Transverse colon (tissue), 4 donors: ENCODE data around the gene ZDHHC14. TPM values are rescaled to one million over a fixed set of nuclear protein-coding genes. Genes with fewer than 3 reads are reported as not detected.

Experiments used
- DNase-seq: peaks from one replicate; pipeline ENCODE4 v3.0.0-alpha.2; 2019
- H3K27ac ChIP-seq, 4 donors: fragments of 200-600 bp; sonication (generic); 2 replicates each; pipeline ENCODE4 v1.5.1; 2016 to 2018; ENCODE audit warnings: inconsistent platforms in 4 of 4
- H3K27me3 ChIP-seq: fragments of 200-600 bp; sonication (generic); 2 replicates; pipeline ENCODE4 v1.5.1; 2017; ENCODE audit warnings: inconsistent platforms
- H3K36me3 ChIP-seq, 4 donors: fragments of 200-600 bp; sonication (generic); 2 replicates each; pipeline ENCODE4 v1.5.1; 2017 to 2019; ENCODE audit warnings: inconsistent platforms in 4 of 4
- H3K4me1 ChIP-seq, 4 donors: fragments of 200-600 bp; sonication (generic); 2 replicates each; pipeline ENCODE4 v1.5.1; 2017 to 2020; ENCODE audit warnings: inconsistent platforms in 4 of 4
- H3K4me3 ChIP-seq, 4 donors: fragments of 200-600 bp; sonication (generic); 1 replicate in 1 of 4; 2 replicates in 3 of 4; pipeline versions ENCODE4 v1.5.1 to v1.6.1; 2017 to 2019; ENCODE audit warnings: inconsistent platforms in 4 of 4
- H3K9me3 ChIP-seq, 2 donors: fragments of 200-600 bp; sonication (generic); 2 replicates each; pipeline ENCODE4 v1.5.1; 2017 to 2019; ENCODE audit warnings: inconsistent platforms in 2 of 2
- EP300 ChIP-seq: sonication (generic); formaldehyde crosslinking; IDR thresholded peaks from one replicate; pipeline ENCODE4 v1.6.1; 2017; ENCODE audit warnings: antibody characterized with exemption, low read depth
- POLR2A ChIP-seq: fragments of 450-650 bp; IDR thresholded peaks from one replicate; pipeline ENCODE4 v1.6.1; 2016; ENCODE audit warnings: antibody characterized with exemption, mild to moderate bottlenecking, moderate library complexity
- POLR2AphosphoS5 ChIP-seq, 3 donors: sonication (generic); formaldehyde crosslinking; IDR thresholded peaks; one replicate each; pipeline ENCODE4 v1.6.1; 2016; ENCODE audit warnings: antibody characterized with exemption in 3 of 3
- WGBS, 2 donors: methylation state at CpG; one replicate each; pipeline ENCODE4 v1.1.5; 2018; ENCODE audit warnings: low coverage in 1 of 2; 5-methylcytosine and 5-hydroxymethylcytosine counted together
- in situ Hi-C, 4 donors: fragments of 200-750 bp; cut with MboI; loops; one replicate each; pipeline versions ENCODE4 v1.15.0 to v1.15.1; 2017; ENCODE audit warnings: low sequenced_read_pairs in 3 of 4, low pct_ligation_motif_present in 1 of 4, low pct_unique_long_range_greater_than_20kb in 1 of 4
- intact Hi-C: fragments of 100-400 bp; cut with DNase I; formaldehyde crosslinking; loops from one replicate; pipeline ENCODE4 v1.15.1; 2023; ENCODE audit warnings: low total_unique reads
- total RNA-seq, 4 donors: library from RNA; depleted of rRNA; stranded (reverse); fragments of >200 nt; gene quantifications; one replicate each; pipeline ENCODE4 v1.1.0, GENCODE V29; 2016
- TF ChIP-seq, protein P1 (sequence below), 5 experiments: fragments of 200-600 bp in 3 of 5; fragments of 450-650 bp in 2 of 5; sonication (generic) in 3 of 5; IDR thresholded peaks; 1 replicate in 2 of 5; 2 replicates in 3 of 5; pipeline ENCODE4 v1.5.1; 2016 to 2017; ENCODE audit warnings: antibody characterized with exemption in 5 of 5, inconsistent platforms in 3 of 5, mild to moderate bottlenecking in 2 of 5, moderate library complexity in 1 of 5

The ZDHHC14 gene
- total RNA-seq, 4 donors from 2014 or later: 10.2 to 16.5 (median 12.5) TPM

GRCh38 chr6:157556671-157557430 lies 175.9 kb downstream of the ZDHHC14 start:
- in situ Hi-C loops: no loop called here
- H3K27me3 ChIP-seq: no peaks in the 10 kb centered on the region
- TF ChIP-seq EP300: no peak
- 55 to 69% methylated on average over 8 to 21 of the region's 21 CpGs for WGBS, 2 donors
- peaks cover 0 to 19% (median 8%) of the 10 kb centered on the region in 4 donors for H3K4me1 ChIP-seq
- intact Hi-C loops: no loop called here
- H3K9me3 ChIP-seq: no peaks in the 10 kb centered on the region
- H3K27ac ChIP-seq: peak overlapping the region in 2 of 4 donors; percentile 35 to 73
- peak; percentile 30 for DNase-seq
- H3K36me3 ChIP-seq: no peaks in the 10 kb centered on the region
- no peak overlapping the region for H3K4me3 ChIP-seq

- no peak for TF ChIP-seq POLR2AphosphoS5 (IDR thresholded peaks at IDR 0.05)
- TF ChIP-seq, protein P1, sequence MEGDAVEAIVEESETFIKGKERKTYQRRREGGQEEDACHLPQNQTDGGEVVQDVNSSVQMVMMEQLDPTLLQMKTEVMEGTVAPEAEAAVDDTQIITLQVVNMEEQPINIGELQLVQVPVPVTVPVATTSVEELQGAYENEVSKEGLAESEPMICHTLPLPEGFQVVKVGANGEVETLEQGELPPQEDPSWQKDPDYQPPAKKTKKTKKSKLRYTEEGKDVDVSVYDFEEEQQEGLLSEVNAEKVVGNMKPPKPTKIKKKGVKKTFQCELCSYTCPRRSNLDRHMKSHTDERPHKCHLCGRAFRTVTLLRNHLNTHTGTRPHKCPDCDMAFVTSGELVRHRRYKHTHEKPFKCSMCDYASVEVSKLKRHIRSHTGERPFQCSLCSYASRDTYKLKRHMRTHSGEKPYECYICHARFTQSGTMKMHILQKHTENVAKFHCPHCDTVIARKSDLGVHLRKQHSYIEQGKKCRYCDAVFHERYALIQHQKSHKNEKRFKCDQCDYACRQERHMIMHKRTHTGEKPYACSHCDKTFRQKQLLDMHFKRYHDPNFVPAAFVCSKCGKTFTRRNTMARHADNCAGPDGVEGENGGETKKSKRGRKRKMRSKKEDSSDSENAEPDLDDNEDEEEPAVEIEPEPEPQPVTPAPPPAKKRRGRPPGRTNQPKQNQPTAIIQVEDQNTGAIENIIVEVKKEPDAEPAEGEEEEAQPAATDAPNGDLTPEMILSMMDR (IDR thresholded peaks at IDR 0.05): no peak
- no peak for TF ChIP-seq POLR2A
- TF ChIP-seq EP300: no peak
- no peak for DNase-seq
- H3K27ac ChIP-seq: peak overlapping the region in 1 of 4 donors; percentile 73
- intact Hi-C loops: no loop called here
- H3K4me3 ChIP-seq: no peak overlapping the region
- H3K27me3 ChIP-seq: no peaks in the 10 kb centered on the region
- WGBS, 2 donors: 44 to 63% methylated on average over 1 to 6 of the region's 6 CpGs
- in situ Hi-C loops: no loop called here
- no peaks in the 10 kb centered on the region for H3K36me3 ChIP-seq
- H3K4me1 ChIP-seq: peaks cover 0 to 19% (median 8%) of the 10 kb centered on the region in 4 donors
- H3K9me3 ChIP-seq: no peaks in the 10 kb centered on the region
Measured at GRCh38 chr6:157557559-157557958, 176.6 kb downstream of the ZDHHC14 start.

DNA sequence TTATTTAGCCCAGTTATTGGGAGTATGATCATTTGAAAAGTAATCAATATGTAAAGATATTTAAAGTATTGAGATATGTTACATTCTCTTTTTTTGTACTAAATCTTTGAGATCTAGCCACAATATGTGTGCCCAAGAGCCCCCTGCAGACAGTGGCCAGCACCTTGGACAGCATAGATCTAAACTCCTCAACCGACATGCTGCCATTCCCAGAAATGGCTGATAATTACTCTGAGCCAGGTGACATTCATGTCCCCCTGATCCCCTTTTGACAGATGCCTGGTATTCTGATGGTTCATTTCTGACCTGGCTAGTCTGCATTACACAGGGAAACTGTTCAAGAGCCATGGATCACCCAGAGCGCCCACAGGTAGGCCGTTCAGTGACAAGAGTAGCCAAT lies 177.1 kb downstream of the ZDHHC14 start:
- in situ Hi-C loops (no loop called here), intact Hi-C loops (no loop called here)
- no peak overlapping the region for H3K27ac ChIP-seq
- no peaks in the 10 kb centered on the region for H3K9me3 ChIP-seq
- TF ChIP-seq, protein P1 (IDR thresholded peaks at IDR 0.05): no peak
- no peak for TF ChIP-seq EP300
- TF ChIP-seq POLR2A: no peak
- no peak for TF ChIP-seq POLR2AphosphoS5 (IDR thresholded peaks at IDR 0.05)
- 96 to 100% methylated on average over 1 to 3 of the region's 3 CpGs for WGBS, 2 donors
- no peaks in the 10 kb centered on the region for H3K27me3 ChIP-seq
- no peak for DNase-seq
- no peak overlapping the region for H3K4me3 ChIP-seq
- no peaks in the 10 kb centered on the region for H3K36me3 ChIP-seq
- peaks cover 0 to 23% (median 8%) of the 10 kb centered on the region in 4 donors for H3K4me1 ChIP-seq

GRCh38 chr6:157558487-157559200 lies 177.7 kb downstream of the ZDHHC14 start:
- Histone ChIP-seq H3K27ac (no peak overlapping the region), H3K4me3 (no peak overlapping the region), H3K4me1 (peaks cover 0 to 23% (median 8%) of the 10 kb centered on the region in 4 donors), H3K27me3 (no peaks in the 10 kb centered on the region), H3K9me3 (no peaks in the 10 kb centered on the region), H3K36me3 (no peaks in the 10 kb centered on the region)
- intact Hi-C loops: no loop called here
- in situ Hi-C loops: no loop called here
- no peak for DNase-seq
- WGBS, 2 donors: 20% methylated on average over 2 of the region's 2 CpGs; no CpG with 5 or more reads in 1 of the 2 donors
- TF ChIP-seq POLR2AphosphoS5 (IDR thresholded peaks at IDR 0.05) (no peak), EP300 (no peak), POLR2A (no peak)
- TF ChIP-seq, protein P1 (IDR thresholded peaks at IDR 0.05): no peak
